ENCODE data around the gene LBHD2.

LBHD2 gene

DNA sequence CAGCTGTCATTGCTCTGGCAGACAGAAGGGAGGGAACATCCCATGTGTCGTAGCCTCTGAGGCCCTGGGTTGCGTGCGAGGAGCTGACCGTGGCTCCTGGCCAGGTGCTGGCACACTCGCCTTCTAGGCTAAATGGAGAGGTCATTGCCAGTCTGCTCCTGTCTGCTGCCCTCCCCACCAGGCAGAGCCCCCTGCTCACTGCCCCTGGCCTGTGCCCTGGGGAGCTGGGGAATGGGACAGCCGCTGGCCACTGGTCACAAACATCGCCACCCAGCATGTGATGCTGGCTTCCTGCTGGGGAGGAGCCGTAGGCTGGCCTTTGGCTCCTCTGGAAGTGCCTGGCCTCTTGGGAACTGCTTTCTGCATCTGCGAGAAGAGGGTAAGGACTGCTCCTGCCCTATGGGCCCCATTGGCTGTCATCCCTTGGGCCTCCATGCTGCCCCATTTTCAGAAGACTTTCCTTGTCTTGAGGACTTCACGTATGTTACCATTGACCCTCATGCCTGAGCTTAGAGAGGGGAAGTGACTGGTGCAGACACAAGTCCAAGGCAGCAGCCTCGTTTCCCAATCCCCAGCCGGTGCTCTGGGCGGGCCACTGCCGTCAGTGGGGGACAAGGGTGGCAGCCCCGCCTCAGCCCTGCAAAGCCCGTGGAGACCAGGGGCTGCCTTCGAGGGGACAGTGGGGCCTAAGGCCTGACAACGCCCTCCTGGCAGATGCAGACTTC is 37.3 kb downstream of the LBHD2 start:
- H3K4me3 ChIP-seq (ENCODE audit: low read depth, low read length) = no peak overlapping the region
- TF ChIP-seq, protein P1, sequence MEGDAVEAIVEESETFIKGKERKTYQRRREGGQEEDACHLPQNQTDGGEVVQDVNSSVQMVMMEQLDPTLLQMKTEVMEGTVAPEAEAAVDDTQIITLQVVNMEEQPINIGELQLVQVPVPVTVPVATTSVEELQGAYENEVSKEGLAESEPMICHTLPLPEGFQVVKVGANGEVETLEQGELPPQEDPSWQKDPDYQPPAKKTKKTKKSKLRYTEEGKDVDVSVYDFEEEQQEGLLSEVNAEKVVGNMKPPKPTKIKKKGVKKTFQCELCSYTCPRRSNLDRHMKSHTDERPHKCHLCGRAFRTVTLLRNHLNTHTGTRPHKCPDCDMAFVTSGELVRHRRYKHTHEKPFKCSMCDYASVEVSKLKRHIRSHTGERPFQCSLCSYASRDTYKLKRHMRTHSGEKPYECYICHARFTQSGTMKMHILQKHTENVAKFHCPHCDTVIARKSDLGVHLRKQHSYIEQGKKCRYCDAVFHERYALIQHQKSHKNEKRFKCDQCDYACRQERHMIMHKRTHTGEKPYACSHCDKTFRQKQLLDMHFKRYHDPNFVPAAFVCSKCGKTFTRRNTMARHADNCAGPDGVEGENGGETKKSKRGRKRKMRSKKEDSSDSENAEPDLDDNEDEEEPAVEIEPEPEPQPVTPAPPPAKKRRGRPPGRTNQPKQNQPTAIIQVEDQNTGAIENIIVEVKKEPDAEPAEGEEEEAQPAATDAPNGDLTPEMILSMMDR (IDR thresholded peaks at IDR 0.05; ENCODE audit: low read depth, low read length) = no peak

DNA sequence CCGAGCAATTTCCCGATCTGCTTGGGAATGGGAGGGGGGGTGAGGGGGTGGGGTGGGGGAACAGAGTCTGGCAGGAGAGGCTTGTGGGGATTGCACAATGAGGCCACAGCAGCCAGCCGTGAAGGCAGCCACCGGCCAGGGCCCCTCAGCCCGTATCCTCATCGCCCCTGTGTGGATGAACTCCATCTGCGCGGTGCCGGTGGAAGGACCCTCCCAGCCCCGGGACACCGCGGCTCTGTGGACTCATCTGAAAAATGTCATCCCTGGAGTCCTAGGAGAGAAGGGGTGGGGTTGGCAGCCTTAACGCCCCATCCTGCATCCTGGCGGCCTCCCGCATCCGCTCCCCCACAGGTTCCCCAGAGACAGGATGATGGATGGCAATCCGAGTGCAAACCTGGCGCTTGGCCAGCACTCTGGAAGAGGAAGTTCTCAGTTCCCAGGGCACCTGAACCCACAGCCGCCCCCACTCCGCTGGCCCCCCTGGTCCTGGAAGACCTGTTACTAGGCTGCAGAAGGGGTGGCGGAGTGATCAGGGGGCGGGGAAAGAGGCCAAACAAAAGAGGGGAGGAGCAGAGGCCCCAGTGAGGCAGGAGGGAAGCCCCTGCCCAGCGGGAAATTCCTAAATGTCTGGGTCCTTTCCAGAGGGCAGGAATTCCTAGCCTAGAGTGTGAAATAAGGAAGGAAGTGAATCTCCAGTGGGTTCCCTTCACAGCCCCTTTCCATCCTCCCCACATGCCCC is 38.0 kb downstream of the LBHD2 start:
- H3K4me3 ChIP-seq (ENCODE audit: low read depth, low read length) = no peak overlapping the region
- TF ChIP-seq, protein P1 (IDR thresholded peaks at IDR 0.05; ENCODE audit: low read depth, low read length) = no peak

DNA sequence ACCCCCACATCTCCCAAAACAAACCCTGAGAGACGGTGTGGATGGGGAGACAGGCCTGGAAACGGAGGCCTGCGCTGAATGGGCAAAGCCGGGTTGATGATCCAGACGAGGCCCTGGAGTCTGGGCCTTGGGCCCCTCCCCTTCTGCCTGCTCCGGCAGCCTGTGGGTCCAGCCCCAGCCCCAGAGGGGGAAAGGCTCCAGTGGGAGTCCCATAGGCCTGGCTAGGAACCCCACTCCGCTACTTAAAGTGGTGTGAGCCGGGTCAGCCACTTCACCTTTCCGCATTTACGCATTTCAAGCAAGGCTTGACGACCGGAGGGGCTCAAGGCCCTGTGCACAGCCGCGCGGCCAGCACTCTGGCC is 38.6 kb downstream of the LBHD2 start:
- no peak overlapping the region for H3K4me3 ChIP-seq (ENCODE audit: low read depth, low read length)
- TF ChIP-seq, protein P1 (IDR thresholded peaks at IDR 0.05; ENCODE audit: low read depth, low read length) = no peak

DNA sequence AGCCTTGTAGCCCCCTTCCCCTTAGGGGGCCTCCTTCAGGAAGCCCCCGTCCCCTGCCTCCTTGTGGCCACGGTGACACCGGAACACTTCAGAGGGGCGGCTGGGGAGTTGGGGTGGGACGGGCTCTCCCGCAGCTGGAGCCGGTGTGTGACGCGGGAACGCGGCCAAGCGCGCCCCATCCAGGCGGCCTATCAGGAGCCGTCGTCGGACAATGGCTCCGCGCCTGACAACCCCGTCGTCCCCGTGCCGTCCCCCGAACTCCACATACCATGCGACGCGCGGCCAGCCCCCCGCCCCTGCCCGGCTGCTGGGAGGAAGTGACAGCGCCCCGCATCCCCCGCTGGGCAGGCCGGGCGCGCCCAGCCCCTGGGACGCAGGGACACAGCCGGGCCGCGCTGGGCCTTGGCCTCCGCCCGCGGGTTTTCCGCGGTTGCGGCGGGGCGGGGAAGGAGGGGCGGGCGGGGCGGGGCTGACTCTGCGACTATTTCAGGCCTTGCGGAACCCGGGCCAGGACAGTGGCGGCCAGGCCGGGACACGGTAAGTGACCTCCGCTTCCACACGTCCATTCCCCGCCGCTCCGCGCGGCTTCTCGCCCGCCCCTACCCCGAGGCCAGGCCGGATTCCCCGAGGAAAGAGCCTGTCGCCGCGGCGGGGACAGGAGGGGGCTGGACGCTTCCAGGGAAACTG is 39.1 kb downstream of the LBHD2 start, which contains the start of gene TNFAIP2:
TNFAIP2 (plus strand) TSS at position 515 of the 687 bp plus-strand sequence. CDS start 2,997 bp downstream, outside the sequence.
- H3K4me3 ChIP-seq (ENCODE audit: low read depth, low read length) = peak within 1 kb of the TSS; percentile 61
- TF ChIP-seq, protein P1 (IDR thresholded peaks at IDR 0.05; ENCODE audit: low read depth, low read length) = no peak

DNA sequence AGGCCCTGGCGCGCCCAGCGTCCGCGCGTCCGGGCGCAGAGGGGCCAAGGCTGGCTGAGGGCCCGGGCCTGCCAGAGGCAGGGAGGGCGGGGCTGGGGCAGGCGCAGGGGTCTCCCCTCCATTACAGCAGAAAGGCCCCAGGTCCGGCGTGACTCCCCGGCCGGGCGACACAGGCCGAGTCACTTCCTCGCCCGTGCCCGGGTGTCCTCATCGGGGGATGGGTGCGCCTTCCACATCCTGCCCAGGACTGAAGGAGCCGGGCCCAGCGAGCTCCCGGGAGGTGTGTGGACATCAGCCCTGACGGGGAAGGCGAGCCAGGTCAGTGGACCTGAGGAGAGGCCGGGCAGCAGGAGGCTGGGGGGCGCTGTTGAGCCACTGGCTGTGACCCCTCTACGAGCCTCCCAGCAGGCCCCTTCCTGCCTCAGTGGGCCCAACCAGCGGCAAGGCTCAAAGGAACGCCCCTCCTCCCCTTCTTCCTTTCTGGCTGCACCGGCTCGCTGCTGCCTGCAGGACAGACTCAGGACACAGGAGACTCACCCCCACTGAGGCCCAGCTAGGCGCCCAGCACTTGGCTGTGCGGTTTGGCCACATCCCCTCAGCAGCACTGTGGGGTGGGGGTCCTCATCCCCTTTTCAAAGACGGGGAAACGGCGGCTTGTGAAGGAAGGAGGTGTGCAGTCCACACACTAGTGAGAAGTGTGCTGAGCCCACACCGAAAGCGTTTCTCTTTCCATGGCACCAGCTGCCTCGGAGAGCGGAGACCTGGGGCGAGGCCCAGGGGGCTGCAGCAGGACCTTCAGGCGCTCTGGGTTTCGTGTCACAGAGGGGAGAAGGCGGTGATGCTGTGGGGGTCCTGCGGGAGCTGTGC is 39.9 kb downstream of the LBHD2 start:
- TF ChIP-seq, protein P1 (IDR thresholded peaks at IDR 0.05; ENCODE audit: low read depth, low read length) = peak; percentile 37
- H3K4me3 ChIP-seq (ENCODE audit: low read depth, low read length) = peak overlapping the region; percentile 61

DNA sequence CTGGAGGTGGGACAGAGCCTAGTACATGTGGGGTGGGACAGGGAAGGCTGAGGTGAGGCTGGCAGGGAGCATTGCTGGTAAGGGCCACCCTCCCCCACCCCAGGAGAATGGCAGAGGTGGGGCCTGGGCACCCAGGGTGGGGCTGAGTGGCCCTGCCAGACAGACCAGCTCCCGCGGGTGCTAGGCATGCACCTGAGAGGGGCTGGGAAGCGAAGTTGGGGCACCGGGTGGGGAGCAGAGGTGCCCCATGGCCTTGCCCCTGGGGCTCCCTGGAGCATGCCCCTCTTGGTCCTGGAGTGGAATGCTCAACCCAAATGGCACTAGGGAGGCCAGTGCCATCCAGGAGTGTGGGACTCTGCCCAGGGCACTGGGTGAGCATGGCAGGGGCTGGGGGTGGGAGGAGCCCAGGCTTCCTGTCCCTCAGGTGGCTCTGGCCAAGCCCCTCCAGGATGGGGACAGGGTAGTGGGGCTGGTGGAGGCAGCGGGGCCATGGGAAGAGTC is 40.5 kb downstream of the LBHD2 start:
- TF ChIP-seq, protein P1 (IDR thresholded peaks at IDR 0.05; ENCODE audit: low read depth, low read length) = no peak
- H3K4me3 ChIP-seq (ENCODE audit: low read depth, low read length) = peak overlapping the region; percentile 61
